HEK293 (cell line): ENCODE results near the gene RNF214.
A peak's percentile ranks its signal among the peaks of the same experiment; 100 is the strongest.

Experiments used
- CTCF ChIA-PET: fragments of 350-600 bp; formaldehyde crosslinking; extraction: SDS; loops from one replicate; lab custom pipeline; 2021; ENCODE audit warnings: antibody characterized with exemption; lab: Yijun Ruan, JAX
- POLR2A ChIA-PET: fragments of 300-600 bp; formaldehyde crosslinking; extraction: SDS; loops from one replicate; lab custom pipeline; 2020; ENCODE audit warnings: antibody characterized with exemption, inconsistent platforms; lab: Yijun Ruan, JAX
- H3K27ac ChIP-seq: fragments of 200-500 bp; sonication (Bioruptor generic); 2 replicates; pipeline ENCODE4 v1.5.1; 2014; ENCODE audit warnings: low read depth, low read length, control low read depth, inconsistent platforms; ENCODE audit errors: extremely low read depth
- H3K36me3 ChIP-seq, 2 experiments: fragments of 200-500 bp in 1 of 2; sonication (Bioruptor generic) in 1 of 2; 1 replicate in 1 of 2; 2 replicates in 1 of 2; pipeline ENCODE4 v1.5.1; 2014 to 2017; ENCODE audit warnings: inconsistent platforms in 2 of 2, low read length in 2 of 2; ENCODE audit not compliant: control insufficient read depth in 2 of 2, insufficient read depth in 1 of 2
- H3K4me1 ChIP-seq: fragments of 200-500 bp; sonication (Bioruptor generic); 2 replicates; pipeline ENCODE4 v1.5.1; 2014; ENCODE audit warnings: mild to moderate bottlenecking, low read length, inconsistent platforms; ENCODE audit not compliant: control insufficient read depth, insufficient read depth
- H3K4me3 ChIP-seq: 2 replicates; pipeline ENCODE4 v1.5.1; 2011; ENCODE audit warnings: low read depth, mild to moderate bottlenecking, control low read depth, low read length, moderate library complexity
- H3K9me3 ChIP-seq: fragments of 200-500 bp; sonication (Bioruptor generic); 2 replicates; pipeline ENCODE4 v1.5.1; 2014; ENCODE audit warnings: low read depth, low read length, inconsistent platforms; ENCODE audit not compliant: control insufficient read depth, insufficient read depth
- AEBP2 ChIP-seq: fragments of 450-650 bp; formaldehyde crosslinking; IDR thresholded peaks from 2 replicates; pipeline ENCODE4 v1.5.1; 2016; ENCODE audit warnings: missing biosample characterization, missing genetic modification characterization, borderline replicate concordance
- HIC1 ChIP-seq: fragments of 450-650 bp; formaldehyde crosslinking; IDR thresholded peaks from 2 replicates; pipeline ENCODE4 v1.5.1; 2016; ENCODE audit warnings: missing biosample characterization, missing genetic modification characterization
- OVOL3 ChIP-seq: fragments of 450-650 bp; formaldehyde crosslinking; IDR thresholded peaks from 2 replicates; pipeline ENCODE4 v1.5.1; 2016; ENCODE audit warnings: missing biosample characterization, missing genetic modification characterization
- PATZ1 ChIP-seq: fragments of 450-650 bp; formaldehyde crosslinking; IDR thresholded peaks from 2 replicates; pipeline ENCODE4 v1.5.1; 2016; ENCODE audit warnings: missing biosample characterization, missing genetic modification characterization
- PRDM10 ChIP-seq: fragments of 450-650 bp; formaldehyde crosslinking; IDR thresholded peaks from 2 replicates; pipeline ENCODE4 v1.5.1; 2016; ENCODE audit warnings: missing biosample characterization, missing genetic modification characterization
- PRDM4 ChIP-seq: fragments of 450-650 bp; formaldehyde crosslinking; IDR thresholded peaks from 2 replicates; pipeline ENCODE4 v1.5.1; 2017; ENCODE audit warnings: missing biosample characterization, missing genetic modification characterization
- ZNF324 ChIP-seq: fragments of 450-650 bp; formaldehyde crosslinking; IDR thresholded peaks from 2 replicates; pipeline ENCODE4 v1.5.1; 2016; ENCODE audit warnings: missing biosample characterization, missing genetic modification characterization
- ZNF48 ChIP-seq: fragments of 450-650 bp; formaldehyde crosslinking; IDR thresholded peaks from 2 replicates; pipeline ENCODE4 v1.5.1; 2016; ENCODE audit warnings: missing biosample characterization, missing genetic modification characterization
- ZNF549 ChIP-seq: fragments of 450-650 bp; IDR thresholded peaks from 2 replicates; pipeline ENCODE4 v1.5.1; 2018; ENCODE audit warnings: missing biosample characterization, missing genetic modification characterization, mild to moderate bottlenecking, inconsistent platforms, moderate library complexity

Gene RNF214

GRCh38 chr11:117221775-117222517 lies 10.5 kb upstream of the RNF214 start (continued):
- TF ChIP-seq PRDM10: peak; percentile 15; the same call in 1 of the 2 replicates
- TF ChIP-seq HIC1: peak; percentile 90

GRCh38 chr11:117222991-117223740 lies 9.3 kb upstream of the RNF214 start:
- peaks cover 0 to 87% of the 10 kb centered on the region in 2 experiments; a peak in 1 of 3 replicates for H3K36me3 ChIP-seq
- no peaks in the 10 kb centered on the region for H3K9me3 ChIP-seq

More at GRCh38 chr11:117222991-117223740, 9.3 kb upstream of the RNF214 start:
- ChIA-PET POLR2A (interaction anchor here (1.5 to 1.7 kb wide), 2 partner anchors 9 to 45 kb away, joined by 9 to 11 read pairs; partner anchors contain the start of genes PCSK7, RNF214 and SIDT2), CTCF (interaction anchor here (0.7 to 4.0 kb wide), 6 partner anchors 8 to 480 kb away, joined by 3 to 39 read pairs (median 10); partner anchors contain the start of genes APOA5 and PCSK7)
- no peak overlapping the region for H3K27ac ChIP-seq
- TF ChIP-seq ZNF324 (tag by site-specific recombination) (no peak), OVOL3 (tag by site-specific recombination) (no peak), AEBP2 (tag by site-specific recombination) (no peak), ZNF549 (tag by site-specific recombination) (no peak), ZNF48 (tag by site-specific recombination) (no peak), PATZ1 (no peak), PRDM4 (tag by site-specific recombination) (no peak)
- H3K4me1 ChIP-seq: peaks cover 3% of the 10 kb centered on the region; the same call in 1 of the 2 replicates
- no peak overlapping the region for H3K4me3 ChIP-seq
